Gastroesophageal sphincter (tissue), 4 donors: ENCODE data around the gene PPM1H. TPM values are rescaled to one million over a fixed set of nuclear protein-coding genes. Genes with fewer than 3 reads are reported as not detected.

Experiments
- ATAC-seq: fragments of 150-250 bp; one replicate; pipeline ENCODE4 v1.9.1; 2016; ENCODE audit warnings: mild to moderate bottlenecking, moderate library complexity
- H3K27ac ChIP-seq, 4 donors: fragments of 200-600 bp; sonication (generic) in 3 of 4; 1 replicate in 3 of 4; 2 replicates in 1 of 4; pipeline ENCODE4 v1.5.1; 2016 to 2019
- H3K27me3 ChIP-seq: fragments of 200-600 bp; sonication (generic); one replicate; pipeline ENCODE4 v1.5.1; 2019
- H3K36me3 ChIP-seq, 2 donors: fragments of 200-600 bp; sonication (generic); one replicate each; pipeline ENCODE4 v1.5.1; 2019; ENCODE audit warnings: control low read depth in 1 of 2
- H3K4me1 ChIP-seq, 3 donors: fragments of 200-600 bp; sonication (generic); 1 replicate in 2 of 3; 2 replicates in 1 of 3; pipeline ENCODE4 v1.5.1; 2016 to 2019; ENCODE audit warnings: control low read depth in 2 of 3
- H3K4me3 ChIP-seq, 2 donors: fragments of 200-600 bp; sonication (generic); one replicate each; pipeline ENCODE4 v1.5.1; 2019; ENCODE audit warnings: mild to moderate bottlenecking in 1 of 2, moderate library complexity in 1 of 2
- H3K9me3 ChIP-seq, 3 donors: fragments of 200-600 bp; sonication (generic); one replicate each; pipeline ENCODE4 v1.5.1; 2017 to 2019; ENCODE audit warnings: control low read depth in 2 of 3
- CTCF ChIP-seq, 4 experiments: fragments of 200-600 bp in 2 of 4; fragments of 450-650 bp in 2 of 4; sonication (generic) in 1 of 4; IDR thresholded peaks; one replicate each; pipeline ENCODE4 v1.5.1; 2017 to 2019; ENCODE audit warnings: antibody characterized with exemption in 4 of 4, mild to moderate bottlenecking in 2 of 4, moderate library complexity in 2 of 4
- EP300 ChIP-seq: sonication (generic); formaldehyde crosslinking; IDR thresholded peaks from one replicate; pipeline ENCODE4 v1.6.1; 2017; ENCODE audit warnings: antibody characterized with exemption, mild to moderate bottlenecking
- POLR2A ChIP-seq, 2 donors: fragments of 450-650 bp; IDR thresholded peaks; one replicate each; pipeline ENCODE4 v1.6.1; 2017; ENCODE audit warnings: antibody characterized with exemption in 2 of 2, mild to moderate bottlenecking in 2 of 2, moderate library complexity in 1 of 2
- POLR2AphosphoS5 ChIP-seq: sonication (generic); formaldehyde crosslinking; IDR thresholded peaks from one replicate; pipeline ENCODE4 v1.6.1; 2017; ENCODE audit warnings: antibody characterized with exemption
- WGBS, 2 donors: methylation state at CpG; one replicate each; pipeline ENCODE4 v1.1.5; 2018; ENCODE audit warnings: low coverage in 1 of 2; 5-methylcytosine and 5-hydroxymethylcytosine counted together
- total RNA-seq, 4 donors: library from RNA; depleted of rRNA; stranded (reverse); fragments of >200 nt; gene quantifications; one replicate each; pipeline ENCODE4 v1.1.0, GENCODE V29; 2016

The PPM1H gene
- total RNA-seq, 4 donors from 2014 or later = 1.3 to 1.9 (median 1.6) TPM

GRCh38 chr12:62917926-62918325 lies 17.0 kb downstream of the PPM1H start:
- Histone ChIP-seq H3K4me1 (no peaks in the 10 kb centered on the region), H3K27me3 (no peaks in the 10 kb centered on the region), H3K4me3 (no peak overlapping the region), H3K9me3 (no peaks in the 10 kb centered on the region), H3K36me3 (no peaks in the 10 kb centered on the region), H3K27ac (no peak overlapping the region)
- TF ChIP-seq CTCF (IDR thresholded peaks at IDR 0.05) = no peak
- TF ChIP-seq EP300 = no peak
- TF ChIP-seq POLR2AphosphoS5 = no peak
- no peak for TF ChIP-seq POLR2A (IDR thresholded peaks at IDR 0.05)
- WGBS, 2 donors = 30 to 44% methylated on average over 1 of the region's 1 CpG
- no peak for ATAC-seq

DNA sequence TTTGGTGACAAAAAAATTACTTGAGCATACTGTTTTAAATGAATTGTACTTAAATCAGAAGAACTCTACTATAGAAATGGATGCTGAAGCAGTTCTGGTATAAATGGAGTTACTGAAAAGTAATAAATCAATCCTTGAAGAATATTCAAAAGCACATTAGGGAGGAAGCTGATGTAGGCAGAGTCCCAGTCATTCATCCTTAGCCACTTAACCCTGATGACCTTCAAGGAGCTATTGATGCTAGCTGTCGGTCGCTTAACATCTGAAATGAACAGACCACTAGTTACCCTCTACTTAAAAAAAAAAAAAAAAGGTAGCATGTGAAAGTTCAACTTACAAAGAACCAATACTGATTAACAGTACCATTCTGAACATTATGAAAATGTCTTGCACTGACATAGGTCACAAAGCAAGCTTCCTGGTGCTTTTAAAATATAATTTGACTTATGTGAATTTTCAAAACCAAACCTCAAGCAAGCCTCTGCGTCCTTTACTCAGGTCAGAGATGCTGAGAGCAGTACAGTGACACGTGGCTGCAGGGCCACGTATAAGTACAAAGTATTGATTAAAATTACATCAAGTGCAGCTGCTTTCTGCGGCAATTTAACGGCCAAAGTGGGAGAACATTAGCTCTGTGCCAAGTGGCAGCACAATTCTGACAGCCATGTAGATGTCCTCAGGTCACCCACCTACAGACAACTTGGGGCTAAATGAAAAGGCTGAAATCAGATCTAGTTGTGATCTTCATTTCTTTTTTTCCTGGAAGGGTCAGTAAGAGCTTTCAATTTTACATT lies 18.1 kb downstream of the PPM1H start:
- no peaks in the 10 kb centered on the region for H3K9me3 ChIP-seq
- no peak overlapping the region for H3K4me3 ChIP-seq
- H3K27ac ChIP-seq = no peak overlapping the region
- WGBS, 2 donors = 47 to 59% methylated on average over 3 to 6 of the region's 7 CpGs
- no peak for ATAC-seq
- TF ChIP-seq POLR2A (IDR thresholded peaks at IDR 0.05) (no peak), EP300 (no peak), CTCF (IDR thresholded peaks at IDR 0.05) (no peak), POLR2AphosphoS5 (no peak)
- H3K36me3 ChIP-seq = no peaks in the 10 kb centered on the region
- no peaks in the 10 kb centered on the region for H3K27me3 ChIP-seq
- no peaks in the 10 kb centered on the region for H3K4me1 ChIP-seq

DNA sequence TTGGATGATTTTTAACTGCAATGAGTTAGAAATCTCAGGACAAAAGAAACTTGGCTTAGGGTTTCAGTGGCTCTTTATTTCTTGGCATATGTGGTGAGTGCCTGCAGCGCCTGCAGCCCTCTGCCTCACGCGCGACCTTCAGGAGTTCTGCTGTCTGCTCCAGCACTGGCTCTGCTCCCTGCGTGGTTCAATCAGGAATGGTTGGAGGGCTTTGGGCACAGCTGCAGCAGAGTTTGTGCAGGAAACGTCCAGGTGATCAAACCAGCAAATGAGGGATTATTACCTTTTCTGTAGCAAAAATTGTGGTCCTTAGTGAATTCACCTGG lies 19.8 kb downstream of the PPM1H start:
- Histone ChIP-seq H3K27me3 (no peaks in the 10 kb centered on the region), H3K4me3 (no peak overlapping the region), H3K36me3 (no peaks in the 10 kb centered on the region), H3K27ac (no peak overlapping the region), H3K4me1 (no peaks in the 10 kb centered on the region), H3K9me3 (no peaks in the 10 kb centered on the region)
- TF ChIP-seq CTCF (IDR thresholded peaks at IDR 0.05) (no peak), POLR2AphosphoS5 (no peak), POLR2A (IDR thresholded peaks at IDR 0.05) (no peak), EP300 (no peak)
- no peak for ATAC-seq
- WGBS, 2 donors = 80% methylated on average over 4 of the region's 6 CpGs; no CpG with 5 or more reads in 1 of the 2 donors

DNA sequence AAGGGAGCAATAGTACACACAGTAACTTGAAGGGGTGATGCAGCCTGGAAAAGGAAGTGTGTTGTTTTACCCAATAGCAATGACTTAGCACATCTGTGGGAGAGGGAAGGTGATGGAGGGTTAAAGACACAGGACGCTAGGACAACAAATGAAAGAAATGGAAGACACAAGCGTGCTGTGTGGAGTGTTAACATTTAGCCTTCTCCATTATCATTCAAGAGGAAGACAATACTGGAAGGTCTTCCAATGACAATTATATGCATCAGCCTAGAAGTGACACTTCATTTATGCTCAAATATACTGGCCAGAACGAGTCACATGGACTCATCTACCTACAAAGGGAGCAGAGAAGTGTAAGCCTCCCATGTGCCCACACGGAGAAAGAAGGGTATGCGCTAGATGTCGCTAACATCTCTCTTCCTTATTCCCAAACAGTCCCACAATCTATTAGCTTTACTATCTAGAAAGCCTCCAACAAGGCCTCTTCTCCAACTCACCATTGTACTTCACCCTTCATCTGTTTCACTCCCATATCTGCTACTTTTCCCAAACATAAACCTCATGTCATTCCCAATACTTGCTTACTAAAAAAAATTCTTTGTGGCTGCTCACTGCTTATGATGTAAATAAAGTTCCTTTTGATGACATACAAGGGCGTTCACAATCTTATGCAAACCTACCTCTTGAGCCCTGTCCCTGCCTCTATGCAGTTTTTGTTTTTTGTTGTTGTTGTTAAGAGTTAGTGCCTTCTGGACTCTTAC lies 20.3 kb downstream of the PPM1H start:
- 76 to 77% methylated on average over 7 of the region's 7 CpGs for WGBS, 2 donors
- Histone ChIP-seq H3K9me3 (no peaks in the 10 kb centered on the region), H3K27me3 (no peaks in the 10 kb centered on the region), H3K27ac (no peak overlapping the region), H3K4me1 (no peaks in the 10 kb centered on the region), H3K36me3 (no peaks in the 10 kb centered on the region), H3K4me3 (no peak overlapping the region)
- no peak for ATAC-seq
- TF ChIP-seq POLR2AphosphoS5 = no peak
- no peak for TF ChIP-seq EP300
- no peak for TF ChIP-seq POLR2A (IDR thresholded peaks at IDR 0.05)
- no peak for TF ChIP-seq CTCF (IDR thresholded peaks at IDR 0.05)

GRCh38 chr12:62913380-62913779 lies 21.6 kb downstream of the PPM1H start:
- H3K27me3 ChIP-seq = no peaks in the 10 kb centered on the region

More at GRCh38 chr12:62913380-62913779, 21.6 kb downstream of the PPM1H start:
- WGBS, 2 donors = 98 to 100% methylated on average over 3 to 5 of the region's 6 CpGs
- no peak for TF ChIP-seq POLR2AphosphoS5
- TF ChIP-seq POLR2A (IDR thresholded peaks at IDR 0.05) = no peak
- TF ChIP-seq EP300 = no peak
- no peak for TF ChIP-seq CTCF (IDR thresholded peaks at IDR 0.05)
- no peak overlapping the region for H3K27ac ChIP-seq
- no peak overlapping the region for H3K4me3 ChIP-seq
- no peaks in the 10 kb centered on the region for H3K4me1 ChIP-seq
- ATAC-seq = no peak
- no peaks in the 10 kb centered on the region for H3K9me3 ChIP-seq
- no peaks in the 10 kb centered on the region for H3K36me3 ChIP-seq
